Astrocyte (in vitro differentiated cells and primary cell): ENCODE measurements around the gene FLT1. TPM values are rescaled to one million over a fixed set of nuclear protein-coding genes. Genes with fewer than 3 reads are reported as not detected.

Experiments used
- DNase-seq: peaks from one replicate; pipeline ENCODE4 v3.0.0-alpha.2; 2010; ENCODE audit warnings: low read depth
- FAIRE-seq: peaks from 2 replicates; lab custom pipeline; 2011; peaks lifted over from hg19 to GRCh38; lab: Jason Lieb, UNC
- H2AFZ ChIP-seq: 2 replicates; pipeline ENCODE4 v1.6.0; 2012; ENCODE audit warnings: low read depth, low read length, inconsistent platforms
- H3K27ac ChIP-seq: 2 replicates; pipeline ENCODE4 v1.5.1; 2011; ENCODE audit warnings: low read depth, low read length, inconsistent platforms
- H3K27me3 ChIP-seq: 2 replicates; pipeline ENCODE4 v1.6.0; 2011; ENCODE audit warnings: low read length, inconsistent platforms; ENCODE audit not compliant: insufficient read depth
- H3K36me3 ChIP-seq: 2 replicates; pipeline ENCODE4 v1.5.1; 2011; ENCODE audit warnings: low read length, inconsistent platforms; ENCODE audit not compliant: insufficient read depth
- H3K4me1 ChIP-seq: 2 replicates; pipeline ENCODE4 v1.5.1; 2011; ENCODE audit warnings: low read length, inconsistent platforms; ENCODE audit not compliant: insufficient read depth
- H3K4me2 ChIP-seq: 2 replicates; pipeline ENCODE4 v1.6.0; 2012; ENCODE audit warnings: low read length, inconsistent platforms
- H3K4me3 ChIP-seq: 2 replicates; pipeline ENCODE4 v1.5.1; 2011; ENCODE audit warnings: low read depth, mild to moderate bottlenecking, low read length, inconsistent platforms; ENCODE audit not compliant: insufficient read depth
- H3K79me2 ChIP-seq: 2 replicates; pipeline ENCODE4 v1.6.0; 2012; ENCODE audit warnings: mild to moderate bottlenecking, low read length, inconsistent platforms; ENCODE audit not compliant: insufficient read depth
- H3K9ac ChIP-seq: 2 replicates; pipeline ENCODE4 v1.6.0; 2012; ENCODE audit warnings: mild to moderate bottlenecking, low read length, inconsistent platforms
- H3K9me3 ChIP-seq: 2 replicates; pipeline ENCODE4 v1.5.1; 2012; ENCODE audit warnings: low read depth, mild to moderate bottlenecking, low read length, inconsistent platforms; ENCODE audit not compliant: insufficient read depth
- H4K20me1 ChIP-seq: 2 replicates; pipeline ENCODE4 v1.6.0; 2012; ENCODE audit warnings: low read length, inconsistent platforms; ENCODE audit not compliant: insufficient read depth
- H3K27ac Mint-ChIP-seq: one replicate; pipeline ENCODE4 v1.8.0; 2021; ENCODE audit warnings: mild to moderate bottlenecking, mixed read lengths; ENCODE audit not compliant: unreplicated experiment
- H3K27me3 Mint-ChIP-seq: one replicate; pipeline ENCODE4 v1.8.0; 2021; ENCODE audit warnings: low read depth, mixed read lengths; ENCODE audit not compliant: unreplicated experiment
- H3K36me3 Mint-ChIP-seq: one replicate; pipeline ENCODE4 v1.8.0; 2021; ENCODE audit warnings: low read depth, mixed read lengths; ENCODE audit not compliant: unreplicated experiment
- H3K4me1 Mint-ChIP-seq: one replicate; pipeline ENCODE4 v1.8.0; 2021; ENCODE audit warnings: low read depth, mixed read lengths; ENCODE audit not compliant: unreplicated experiment
- H3K4me3 Mint-ChIP-seq: one replicate; pipeline ENCODE4 v1.8.0; 2021; ENCODE audit warnings: mild to moderate bottlenecking, moderate library complexity, mixed read lengths; ENCODE audit not compliant: unreplicated experiment
- H3K9me3 Mint-ChIP-seq: one replicate; pipeline ENCODE4 v1.8.0; 2021; ENCODE audit warnings: mild to moderate bottlenecking, mixed read lengths; ENCODE audit not compliant: unreplicated experiment
- CTCF ChIP-seq: IDR thresholded peaks from 2 replicates; pipeline ENCODE4 v1.5.1; 2011; ENCODE audit warnings: low read depth, mild to moderate bottlenecking, inconsistent platforms, low read length, moderate library complexity; ENCODE audit not compliant: insufficient read depth
- EZH2 ChIP-seq: IDR thresholded peaks from 2 replicates; pipeline ENCODE4 v1.6.1; 2012; ENCODE audit warnings: mild to moderate bottlenecking, low read length, inconsistent platforms; ENCODE audit not compliant: insufficient read depth
- total RNA-seq: library from RNA; stranded (reverse); gene quantifications from 2 replicates; pipeline ENCODE4 v1.2.1, GENCODE V29; 2021

Gene FLT1
- total RNA-seq, 1 donor from 2014 or later = 7.3 TPM

GRCh38 chr13:28401303-28402056, 93.4 kb downstream of the FLT1 start:
- no peaks in the 10 kb centered on the region for H3K36me3 Mint-ChIP-seq
- H3K36me3 ChIP-seq = no peaks in the 10 kb centered on the region
- H3K79me2 ChIP-seq = no peaks in the 10 kb centered on the region
- no peak overlapping the region for H3K27ac Mint-ChIP-seq
- no peaks in the 10 kb centered on the region for H3K4me1 ChIP-seq
- no peak overlapping the region for H3K4me3 ChIP-seq
- no peak overlapping the region for H3K9ac ChIP-seq
- no peak overlapping the region for H3K27ac ChIP-seq
- H3K27me3 Mint-ChIP-seq = no peaks in the 10 kb centered on the region
- no peaks in the 10 kb centered on the region for H4K20me1 ChIP-seq
- FAIRE-seq (peak; percentile 75), DNase-seq (peak; percentile 39)
- H3K9me3 Mint-ChIP-seq = no peaks in the 10 kb centered on the region
- H3K4me2 ChIP-seq = no peak overlapping the region
- no peaks in the 10 kb centered on the region for H3K9me3 ChIP-seq
- no peaks in the 10 kb centered on the region for H3K27me3 ChIP-seq
- TF ChIP-seq CTCF (no peak), EZH2 (no peak)
- H2AFZ ChIP-seq = no peak overlapping the region
- peaks cover 17% of the 10 kb centered on the region for H3K4me1 Mint-ChIP-seq
- H3K4me3 Mint-ChIP-seq = no peak overlapping the region

- Mint-ChIP-seq H3K27ac (no peak overlapping the region), H3K9me3 (no peaks in the 10 kb centered on the region), H3K4me1 (peaks cover 9% of the 10 kb centered on the region), H3K27me3 (no peaks in the 10 kb centered on the region), H3K36me3 (peaks cover 2% of the 10 kb centered on the region), H3K4me3 (no peak overlapping the region)
- TF ChIP-seq EZH2 (no peak), CTCF (no peak)
- Histone ChIP-seq H3K4me2 (no peak overlapping the region), H3K36me3 (no peaks in the 10 kb centered on the region), H3K27me3 (no peaks in the 10 kb centered on the region), H3K9me3 (no peaks in the 10 kb centered on the region), H4K20me1 (no peaks in the 10 kb centered on the region), H3K79me2 (no peaks in the 10 kb centered on the region), H3K4me3 (no peak overlapping the region), H2AFZ (no peak overlapping the region), H3K4me1 (no peaks in the 10 kb centered on the region), H3K9ac (no peak overlapping the region), H3K27ac (no peak overlapping the region)
- DNase-seq (no peak), FAIRE-seq (no peak)
These were observed 98.9 kb downstream of the FLT1 start for GRCh38 chr13:28396053-28396452.

- H3K4me1 ChIP-seq = no peaks in the 10 kb centered on the region
- no peak for TF ChIP-seq CTCF
- TF ChIP-seq EZH2 = no peak
- DNase-seq (no peak), FAIRE-seq (no peak)
- no peaks in the 10 kb centered on the region for H3K9me3 ChIP-seq
- no peak overlapping the region for H3K27ac Mint-ChIP-seq
- H3K36me3 ChIP-seq = no peaks in the 10 kb centered on the region
- no peaks in the 10 kb centered on the region for H3K79me2 ChIP-seq
- no peaks in the 10 kb centered on the region for H3K9me3 Mint-ChIP-seq
- no peak overlapping the region for H3K9ac ChIP-seq
- peaks cover 9% of the 10 kb centered on the region for H3K4me1 Mint-ChIP-seq
- peaks cover 2% of the 10 kb centered on the region for H3K36me3 Mint-ChIP-seq
- H3K27me3 ChIP-seq = no peaks in the 10 kb centered on the region
- H3K27me3 Mint-ChIP-seq = no peaks in the 10 kb centered on the region
- no peak overlapping the region for H2AFZ ChIP-seq
- no peak overlapping the region for H3K4me3 ChIP-seq
- H3K27ac ChIP-seq = no peak overlapping the region
- H4K20me1 ChIP-seq = no peaks in the 10 kb centered on the region
- H3K4me2 ChIP-seq = no peak overlapping the region
- no peak overlapping the region for H3K4me3 Mint-ChIP-seq
These were observed 100.5 kb downstream of the FLT1 start for GRCh38 chr13:28394422-28394821.
